ENCODE measurements around the gene ADARB2. TPM values are rescaled to one million over a fixed set of nuclear protein-coding genes. Genes with fewer than 3 reads are reported as not detected.

Gene ADARB2
- total RNA-seq, 3 donors from 2014 or later = 0.31 to 4.2 TPM; not detected in 1

GRCh38 chr10:1138529-1138928 lies 598.8 kb downstream of the ADARB2 start:
- Histone ChIP-seq H3K4me3 (no peak overlapping the region), H3K36me3 (ENCODE audit: low read depth) (no peaks in the 10 kb centered on the region), H3K4me1 (ENCODE audit: low read depth) (peaks cover 5% of the 10 kb centered on the region), H3K9me3 (peaks cover 5% of the 10 kb centered on the region)
- ATAC-seq (no peak), DNase-seq (no peak)
- TF ChIP-seq CTCF (IDR thresholded peaks at IDR 0.05) = no peak
- intact Hi-C loops (cut with DNase I, micrococcal nuclease) = no loop called here

GRCh38 chr10:1137499-1138163 lies 599.7 kb downstream of the ADARB2 start:
- ATAC-seq (no peak), DNase-seq (no peak)
- Histone ChIP-seq H3K36me3 (ENCODE audit: low read depth) (no peaks in the 10 kb centered on the region), H3K9me3 (peaks cover 5% of the 10 kb centered on the region), H3K4me1 (ENCODE audit: low read depth) (peaks cover 5% of the 10 kb centered on the region), H3K4me3 (no peak overlapping the region)
- intact Hi-C loops (cut with DNase I, micrococcal nuclease) = no loop called here
- no peak for TF ChIP-seq CTCF (IDR thresholded peaks at IDR 0.05)

- Histone ChIP-seq H3K4me1 (ENCODE audit: low read depth) (peaks cover 5% of the 10 kb centered on the region), H3K9me3 (peaks cover 5% of the 10 kb centered on the region), H3K4me3 (no peak overlapping the region), H3K36me3 (ENCODE audit: low read depth) (no peaks in the 10 kb centered on the region)
- peak; percentile 53 for ATAC-seq
- intact Hi-C loops (cut with DNase I, micrococcal nuclease) = no loop called here
- no peak for DNase-seq
- no peak for TF ChIP-seq CTCF (IDR thresholded peaks at IDR 0.05)
Measured at GRCh38 chr10:1136268-1136667, 601.1 kb downstream of the ADARB2 start.

- ATAC-seq = no peak
- TF ChIP-seq CTCF (IDR thresholded peaks at IDR 0.05) = no peak
- intact Hi-C loops (cut with DNase I, micrococcal nuclease) = no loop called here
Measured at GRCh38 chr10:1134156-1134555, 603.2 kb downstream of the ADARB2 start.

GRCh38 chr10:1133495-1134045 lies 603.8 kb downstream of the ADARB2 start:
- H3K9me3 ChIP-seq = peaks cover 4% of the 10 kb centered on the region
- H3K4me1 ChIP-seq (ENCODE audit: low read depth) = peaks cover 5% of the 10 kb centered on the region
- ATAC-seq = no peak
- DNase-seq = no peak
- no peak for TF ChIP-seq CTCF (IDR thresholded peaks at IDR 0.05)
- no peaks in the 10 kb centered on the region for H3K36me3 ChIP-seq (ENCODE audit: low read depth)
- intact Hi-C loops (cut with DNase I, micrococcal nuclease) = no loop called here
- H3K4me3 ChIP-seq = no peak overlapping the region

More at GRCh38 chr10:1134156-1134555, 603.2 kb downstream of the ADARB2 start:
- Histone ChIP-seq H3K36me3 (ENCODE audit: low read depth) (no peaks in the 10 kb centered on the region), H3K4me1 (ENCODE audit: low read depth) (peaks cover 5% of the 10 kb centered on the region), H3K4me3 (no peak overlapping the region), H3K9me3 (peaks cover 5% of the 10 kb centered on the region)
- no peak for DNase-seq
